ENCODE measurements around the gene CFAP57. TPM values are rescaled to one million over a fixed set of nuclear protein-coding genes. Genes with fewer than 3 reads are reported as not detected.

The CFAP57 gene
- total and polyA plus RNA-seq, 2 experiments from 2014 or later: 0.10 to 0.46 TPM

GRCh38 chr1:43232482-43232881 lies 60.4 kb downstream of the CFAP57 start:
- H3K27ac ChIP-seq: peak overlapping the region; percentile 6
- no peaks in the 10 kb centered on the region for H3K9me2 ChIP-seq (replicated peaks; ENCODE audit: insufficient read depth)
- no peaks in the 10 kb centered on the region for H3K36me3 ChIP-seq (replicated peaks; ENCODE audit: insufficient read depth, low read depth)
- no peaks in the 10 kb centered on the region for H3K9me3 ChIP-seq (ENCODE audit: low read depth)
- WGBS (ENCODE audit: low lambda C conversion rate, missing lambda C conversion rate): 82% methylated on average over 4 of the region's 4 CpGs
- H2AFZ ChIP-seq: no peak overlapping the region
- H3K4me2 ChIP-seq: no peak overlapping the region
- H3K4me3 ChIP-seq: no peak overlapping the region
- TF ChIP-seq EZH2 (IDR thresholded peaks at IDR 0.05; ENCODE audit: borderline replicate concordance) (no peak), EZH2phosphoT487 (IDR thresholded peaks at IDR 0.05; ENCODE audit: low read depth, severe bottlenecking, unreplicated experiment) (no peak), CTCF (IDR thresholded peaks at IDR 0.05; ENCODE audit: poor library complexity) (no peak)
- H3K79me2 ChIP-seq: no peaks in the 10 kb centered on the region
- no peaks in the 10 kb centered on the region for H4K20me1 ChIP-seq (ENCODE audit: insufficient read depth, poor library complexity, severe bottlenecking)
- DNase-seq (ENCODE audit: low spot score): no peak
- peaks cover 20% of the 10 kb centered on the region for H3K4me1 ChIP-seq (ENCODE audit: insufficient read depth)
- no peaks in the 10 kb centered on the region for H3K27me3 ChIP-seq

GRCh38 chr1:43233631-43234030 lies 61.5 kb downstream of the CFAP57 start:
- Histone ChIP-seq H3K9me2 (replicated peaks; ENCODE audit: insufficient read depth) (no peaks in the 10 kb centered on the region), H3K4me2 (no peak overlapping the region), H3K27ac (no peak overlapping the region), H3K4me3 (no peak overlapping the region), H3K9me3 (ENCODE audit: low read depth) (no peaks in the 10 kb centered on the region), H2AFZ (no peak overlapping the region), H3K36me3 (replicated peaks; ENCODE audit: insufficient read depth, low read depth) (no peaks in the 10 kb centered on the region), H3K79me2 (no peaks in the 10 kb centered on the region), H3K4me1 (ENCODE audit: insufficient read depth) (peaks cover 13% of the 10 kb centered on the region), H4K20me1 (ENCODE audit: insufficient read depth, poor library complexity, severe bottlenecking) (no peaks in the 10 kb centered on the region), H3K27me3 (no peaks in the 10 kb centered on the region)
- no peak for TF ChIP-seq CTCF (IDR thresholded peaks at IDR 0.05; ENCODE audit: poor library complexity)
- TF ChIP-seq EZH2phosphoT487 (IDR thresholded peaks at IDR 0.05; ENCODE audit: low read depth, severe bottlenecking, unreplicated experiment): no peak
- TF ChIP-seq EZH2 (IDR thresholded peaks at IDR 0.05; ENCODE audit: borderline replicate concordance): no peak
- DNase-seq (ENCODE audit: low spot score): no peak
- 97% methylated on average over 5 of the region's 5 CpGs for WGBS (ENCODE audit: low lambda C conversion rate, missing lambda C conversion rate)

- Histone ChIP-seq H3K9me2 (replicated peaks; ENCODE audit: insufficient read depth) (no peaks in the 10 kb centered on the region), H3K9me3 (ENCODE audit: low read depth) (no peaks in the 10 kb centered on the region), H3K27ac (no peak overlapping the region), H3K4me2 (no peak overlapping the region), H4K20me1 (ENCODE audit: insufficient read depth, poor library complexity, severe bottlenecking) (no peaks in the 10 kb centered on the region), H3K36me3 (replicated peaks; ENCODE audit: insufficient read depth, low read depth) (no peaks in the 10 kb centered on the region), H3K4me1 (ENCODE audit: insufficient read depth) (peaks cover 13% of the 10 kb centered on the region), H3K4me3 (no peak overlapping the region), H3K27me3 (no peaks in the 10 kb centered on the region), H2AFZ (no peak overlapping the region), H3K79me2 (no peaks in the 10 kb centered on the region)
- 92% methylated on average over 17 of the region's 17 CpGs for WGBS (ENCODE audit: low lambda C conversion rate, missing lambda C conversion rate)
- TF ChIP-seq EZH2 (IDR thresholded peaks at IDR 0.05; ENCODE audit: borderline replicate concordance) (no peak), CTCF (IDR thresholded peaks at IDR 0.05; ENCODE audit: poor library complexity) (no peak), EZH2phosphoT487 (IDR thresholded peaks at IDR 0.05; ENCODE audit: low read depth, severe bottlenecking, unreplicated experiment) (no peak)
- no peak for DNase-seq (ENCODE audit: low spot score)
Measured at GRCh38 chr1:43234267-43234666, 62.1 kb downstream of the CFAP57 start.

GRCh38 chr1:43235040-43235439 lies 62.9 kb downstream of the CFAP57 start:
- Histone ChIP-seq H3K4me1 (ENCODE audit: insufficient read depth) (peaks cover 11% of the 10 kb centered on the region), H3K9me3 (ENCODE audit: low read depth) (no peaks in the 10 kb centered on the region), H3K4me2 (no peak overlapping the region), H3K4me3 (no peak overlapping the region), H3K36me3 (replicated peaks; ENCODE audit: insufficient read depth, low read depth) (no peaks in the 10 kb centered on the region), H3K9me2 (replicated peaks; ENCODE audit: insufficient read depth) (no peaks in the 10 kb centered on the region), H2AFZ (no peak overlapping the region), H4K20me1 (ENCODE audit: insufficient read depth, poor library complexity, severe bottlenecking) (no peaks in the 10 kb centered on the region), H3K79me2 (no peaks in the 10 kb centered on the region), H3K27ac (no peak overlapping the region), H3K27me3 (no peaks in the 10 kb centered on the region)
- TF ChIP-seq CTCF (IDR thresholded peaks at IDR 0.05; ENCODE audit: poor library complexity) (no peak), EZH2 (IDR thresholded peaks at IDR 0.05; ENCODE audit: borderline replicate concordance) (no peak), EZH2phosphoT487 (IDR thresholded peaks at IDR 0.05; ENCODE audit: low read depth, severe bottlenecking, unreplicated experiment) (no peak)
- DNase-seq (ENCODE audit: low spot score): no peak
- WGBS (ENCODE audit: low lambda C conversion rate, missing lambda C conversion rate): 72% methylated on average over 8 of the region's 8 CpGs
